Dedifferentiated amniotic fluid mesenchymal stem cell (primary cell): ENCODE data around the gene KCTD10.
"Not testable (repeated sequence)": the region's sequence is repeated elsewhere in the genome, so short reads cannot be mapped to it uniquely, and the experiment has no call there.

Experiments
- DNase-seq: peaks from one replicate; pipeline ENCODE4 v3.0.0-alpha.2; 2016; ENCODE audit errors: extremely low spot score

Gene KCTD10

GRCh38 chr12:109421355-109422087 lies 55.6 kb downstream of the KCTD10 start:
- DNase-seq: no peak

GRCh38 chr12:109418848-109419480 lies 58.1 kb downstream of the KCTD10 start:
- no peak for DNase-seq

GRCh38 chr12:109406147-109406546 lies 71.0 kb downstream of the KCTD10 start:
- not testable (repeated sequence) for DNase-seq

- DNase-seq: not testable (repeated sequence)
Measured at GRCh38 chr12:109404841-109405240, 72.3 kb downstream of the KCTD10 start.
